ENCODE measurements around the gene STXBP6.
"Not testable (repeated sequence)": the region's sequence is repeated elsewhere in the genome, so short reads cannot be mapped to it uniquely, and the experiment has no call there.

Gene STXBP6

DNA sequence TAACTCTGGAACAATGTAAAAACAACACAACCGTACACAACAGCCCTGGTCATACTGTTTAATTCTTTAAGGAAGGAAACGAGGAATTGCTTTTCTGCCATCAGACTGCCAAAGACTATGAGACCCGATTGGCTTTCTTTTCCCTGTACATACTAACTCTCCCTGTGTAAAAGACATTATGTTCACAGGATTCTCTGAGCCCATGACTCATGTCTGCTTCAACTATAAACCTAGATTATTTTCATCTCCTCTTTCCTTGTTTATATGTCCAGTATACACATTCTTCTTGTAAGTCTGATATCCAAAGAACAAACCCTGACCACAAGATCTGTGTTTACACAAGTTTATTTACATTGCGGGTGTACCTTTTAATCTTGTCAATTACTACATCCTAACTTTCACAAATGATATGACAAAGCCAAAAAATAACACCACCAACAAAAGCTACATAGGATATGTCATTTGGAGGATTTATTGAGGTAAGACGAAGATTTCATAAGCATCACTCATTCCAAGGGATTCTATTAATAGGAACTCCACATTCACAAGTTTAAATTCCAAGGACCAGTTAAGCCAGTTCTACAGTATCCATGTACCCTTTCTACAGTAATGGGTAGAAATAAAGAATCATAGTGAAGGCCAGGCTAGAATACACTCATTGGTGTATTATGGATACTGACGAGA lies 67.3 kb downstream of the STXBP6 start:
- DNase-seq, result no peak

DNA sequence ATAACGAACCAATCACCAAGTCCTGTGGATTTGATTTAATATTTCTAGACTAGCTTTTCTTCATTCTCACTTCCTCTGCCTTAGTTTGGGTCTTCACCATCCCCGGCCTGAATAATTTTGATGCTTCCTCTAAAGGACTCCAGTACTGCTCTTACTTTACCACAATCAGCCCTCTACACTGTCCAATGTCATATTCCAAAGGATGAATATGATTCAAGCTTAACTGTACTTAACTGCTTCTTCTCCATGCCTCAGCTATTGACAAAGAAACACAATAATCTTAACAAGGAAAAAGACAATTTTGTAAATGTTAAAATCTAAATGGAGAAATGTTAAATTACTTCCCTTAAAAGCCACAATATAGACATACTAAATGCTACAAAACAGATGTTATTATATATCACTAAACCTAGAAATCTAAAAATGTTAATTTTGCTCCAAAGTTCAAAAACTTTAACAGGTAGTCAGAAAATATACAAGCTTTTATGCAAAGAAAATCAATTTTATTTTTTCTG lies 70.2 kb downstream of the STXBP6 start:
- no peak for DNase-seq

DNA sequence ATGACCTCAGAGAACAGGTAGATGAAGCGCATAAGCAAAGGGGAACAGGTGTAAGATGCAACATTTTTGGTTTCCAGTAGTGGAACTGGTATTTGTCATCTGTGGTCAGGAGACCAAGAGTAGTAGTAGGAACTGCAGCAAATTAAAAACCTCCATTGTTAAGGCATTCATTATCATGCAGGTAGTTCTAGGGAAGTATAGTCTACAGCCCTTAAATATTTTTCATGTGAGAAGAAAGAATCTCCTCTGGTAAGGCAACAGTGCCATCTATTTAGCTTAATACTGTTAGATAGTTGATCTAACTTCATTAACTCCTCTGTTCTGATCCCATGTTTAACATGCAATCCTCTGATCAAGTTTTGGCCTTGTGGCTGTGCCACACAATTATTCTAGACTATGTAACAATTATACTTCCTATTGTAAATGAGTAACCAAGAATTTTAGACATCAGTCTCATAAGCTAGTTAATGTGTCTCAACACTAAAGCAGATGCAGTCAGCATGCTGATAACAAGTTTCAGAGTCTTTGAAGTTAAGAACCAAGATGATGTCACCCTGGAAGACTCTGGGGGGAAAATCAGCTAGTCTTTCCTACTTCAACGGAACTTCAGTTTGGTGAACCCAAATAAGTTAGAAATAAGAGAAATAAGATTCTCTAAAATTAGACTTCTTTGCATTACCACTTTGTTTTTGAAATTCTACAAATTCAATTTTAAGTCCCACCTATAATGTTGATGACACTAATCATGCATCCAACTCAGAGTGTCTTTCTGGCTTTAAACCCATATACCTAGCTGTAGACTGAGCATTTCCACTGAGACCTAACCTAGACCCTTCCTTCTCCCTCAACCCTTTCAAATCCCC lies 70.9 kb downstream of the STXBP6 start:
- DNase-seq, result no peak

GRCh38 chr14:24976602-24977001 lies 73.3 kb downstream of the STXBP6 start:
- DNase-seq, result no peak

GRCh38 chr14:24975393-24975792 lies 74.6 kb downstream of the STXBP6 start:
- DNase-seq, result no peak

GRCh38 chr14:24974591-24975374 lies 75.2 kb downstream of the STXBP6 start:
- DNase-seq, result no peak

- no peak for DNase-seq
Observed at GRCh38 chr14:24972844-24973243, 77.1 kb downstream of the STXBP6 start.

- no peak for DNase-seq
Observed at GRCh38 chr14:24971255-24971654, 78.7 kb downstream of the STXBP6 start.

DNA sequence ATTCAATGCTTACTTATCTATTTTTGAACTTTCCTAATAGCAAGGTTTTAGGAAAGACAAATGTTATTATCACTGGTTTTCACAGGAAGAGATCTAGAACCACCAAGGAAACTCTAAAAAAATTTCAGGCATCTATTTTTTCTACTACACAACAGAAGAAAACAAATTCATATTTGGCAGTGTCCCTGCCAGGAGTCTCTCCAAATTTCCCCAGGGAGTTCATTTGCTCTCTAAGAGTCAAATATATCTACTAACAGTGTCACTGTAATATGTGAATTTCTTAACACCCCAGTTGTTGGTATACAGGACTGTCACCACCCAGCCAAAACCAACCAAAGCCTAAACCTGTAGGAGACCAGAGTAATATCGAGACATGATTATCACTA lies 83.4 kb downstream of the STXBP6 start:
- DNase-seq, result no peak

DNA sequence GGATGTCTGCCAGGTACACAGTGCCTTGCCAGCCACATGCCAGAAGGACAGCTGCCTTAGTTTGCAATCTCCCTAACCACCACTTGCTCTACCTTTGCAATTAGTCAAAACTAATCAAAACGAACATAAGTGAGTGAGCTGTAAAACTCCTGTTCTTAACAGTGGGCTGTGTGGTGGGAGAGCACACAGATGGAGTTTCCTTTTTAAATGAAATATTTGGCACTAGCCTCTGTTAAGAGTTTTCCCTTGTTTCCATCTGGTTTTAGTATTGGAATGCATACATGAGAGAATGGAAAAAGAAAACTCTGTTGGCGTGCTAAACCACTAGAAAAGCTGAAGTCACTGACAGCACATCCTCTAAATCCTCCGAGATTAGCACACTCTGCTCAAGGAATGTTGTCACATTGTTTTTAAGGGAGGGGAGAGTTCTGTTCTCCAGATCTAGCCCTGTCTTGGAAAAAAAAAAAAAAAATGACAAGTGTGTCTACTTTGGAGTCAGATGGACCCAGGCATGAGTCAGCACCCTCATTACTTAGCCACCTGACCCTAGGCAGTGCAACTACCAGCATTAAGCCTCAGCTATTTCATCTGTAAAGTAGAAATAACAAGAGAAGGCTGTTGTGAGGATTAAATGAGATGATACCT lies 83.9 kb downstream of the STXBP6 start:
- no peak for DNase-seq

- no peak for DNase-seq
Observed at GRCh38 chr14:24965578-24965933, 84.4 kb downstream of the STXBP6 start.

GRCh38 chr14:24964591-24964990 lies 85.4 kb downstream of the STXBP6 start:
- DNase-seq, result no peak

DNA sequence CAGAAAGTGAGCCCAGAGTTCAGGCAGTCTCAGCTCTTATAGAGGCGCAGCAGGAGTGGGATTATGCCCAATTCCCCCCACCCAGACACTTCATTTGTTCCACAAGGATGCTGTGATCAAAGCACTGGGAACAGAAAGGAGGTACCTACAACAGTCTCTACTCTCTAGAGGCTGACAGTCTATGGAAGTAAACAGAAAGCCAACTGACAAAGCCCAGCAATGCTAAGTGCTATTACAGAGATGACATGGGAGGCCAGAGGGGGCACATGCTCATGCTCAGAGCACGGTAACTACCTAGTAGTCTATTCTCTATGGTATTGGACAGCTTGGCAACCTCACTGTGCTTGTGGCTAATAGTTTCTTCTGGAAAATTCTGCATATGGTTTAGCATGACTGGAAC lies 85.9 kb downstream of the STXBP6 start:
- DNase-seq, result no peak

DNA sequence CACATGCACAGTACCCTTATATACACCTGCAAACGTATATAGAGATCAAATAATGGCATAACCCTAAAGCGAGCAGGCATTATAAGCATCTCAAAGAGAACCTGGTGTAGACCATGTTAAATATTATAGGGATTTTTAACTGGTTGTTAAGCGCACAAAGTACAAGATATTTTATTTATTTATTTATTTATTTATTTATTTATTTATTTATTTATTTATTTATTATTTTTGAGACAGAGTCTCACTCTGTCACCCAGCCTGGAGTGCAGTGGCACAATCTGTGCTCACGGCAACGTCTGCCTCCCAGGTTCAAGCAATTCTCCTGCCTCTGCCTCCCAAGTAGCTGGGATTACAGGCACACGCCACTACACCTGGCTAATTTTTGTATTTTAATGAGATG lies 87.8 kb downstream of the STXBP6 start:
- DNase-seq, result not testable (repeated sequence)

GRCh38 chr14:24960816-24961215 lies 89.1 kb downstream of the STXBP6 start:
- no peak for DNase-seq

DNA sequence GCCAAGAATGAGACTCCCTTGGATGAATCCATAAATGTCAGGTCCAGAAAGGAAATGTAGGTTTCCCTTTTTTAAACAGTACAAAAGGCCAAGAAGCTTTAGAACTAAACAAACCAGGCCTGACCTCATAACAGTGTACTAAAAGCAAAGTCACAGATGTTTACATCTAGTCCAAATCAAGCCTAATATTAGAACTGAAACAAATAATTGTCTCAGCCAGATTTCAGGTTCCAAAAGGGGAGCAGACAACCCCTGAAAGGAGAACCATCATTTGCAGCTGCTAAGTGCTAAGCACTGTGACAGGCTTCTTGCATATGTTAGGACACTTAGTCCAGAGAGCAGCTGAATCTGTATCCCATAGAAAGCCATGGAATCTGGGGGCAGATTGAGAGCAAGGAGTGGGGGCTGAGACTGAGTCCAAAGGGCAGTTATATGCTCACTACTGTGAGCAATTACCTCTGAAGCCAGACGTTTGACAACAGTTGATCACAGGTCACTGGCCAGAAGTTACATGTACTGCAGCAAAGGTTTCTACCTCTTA lies 90.1 kb downstream of the STXBP6 start:
- no peak for DNase-seq

- DNase-seq, result no peak
Observed at GRCh38 chr14:24958271-24958670, 91.7 kb downstream of the STXBP6 start.

- no peak for DNase-seq
Observed at GRCh38 chr14:24957814-24958213, 92.1 kb downstream of the STXBP6 start.

GRCh38 chr14:24956104-24956503 lies 93.8 kb downstream of the STXBP6 start:
- DNase-seq, result no peak

DNA sequence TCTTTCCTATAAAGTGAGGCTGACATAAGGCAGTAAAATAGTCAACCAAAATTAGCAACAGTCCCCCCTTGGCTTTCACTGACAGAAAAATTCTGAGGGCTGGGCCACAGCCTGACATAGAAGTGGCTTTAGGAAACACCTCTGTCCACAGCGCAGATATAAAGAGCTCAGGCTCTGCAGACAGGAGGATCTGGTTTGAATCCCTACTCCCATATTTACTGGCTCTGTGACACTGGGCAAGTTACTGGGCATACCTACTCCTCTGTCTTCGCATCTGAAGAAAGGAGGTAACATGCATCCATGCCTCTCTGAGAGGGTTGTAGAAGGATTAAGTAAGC lies 95.3 kb downstream of the STXBP6 start:
- DNase-seq, result no peak

GRCh38 chr14:24954037-24954699 lies 95.8 kb downstream of the STXBP6 start:
- DNase-seq, result no peak
